Activated gamma-delta T cell treated with anti-CD3 and anti-CD28 coated beads, Interleukin-2, amount 50 U/mL, for 16 hours (primary cell): ENCODE results near the gene RPS10.

Source experiments
- DNase-seq: peaks from one replicate; pipeline ENCODE4 v3.0.0-alpha.2; 2020; ENCODE audit warnings: low read depth

The RPS10 gene

GRCh38 chr6:34370361-34370760 lies 55.5 kb downstream of the RPS10 start:
- DNase-seq: no peak

GRCh38 chr6:34369385-34369784 lies 56.5 kb downstream of the RPS10 start:
- DNase-seq: no peak
